Left forelimb (tissue), 1 donor: ENCODE data around the gene PXDC1.
"Not testable (repeated sequence)": the region's sequence is repeated elsewhere in the genome, so short reads cannot be mapped to it uniquely, and the experiment has no call there.

Experiments
- DNase-seq: peaks from one replicate; pipeline ENCODE4 v3.0.0-alpha.2; 2018; ENCODE audit warnings: low spot score

Gene PXDC1

DNA sequence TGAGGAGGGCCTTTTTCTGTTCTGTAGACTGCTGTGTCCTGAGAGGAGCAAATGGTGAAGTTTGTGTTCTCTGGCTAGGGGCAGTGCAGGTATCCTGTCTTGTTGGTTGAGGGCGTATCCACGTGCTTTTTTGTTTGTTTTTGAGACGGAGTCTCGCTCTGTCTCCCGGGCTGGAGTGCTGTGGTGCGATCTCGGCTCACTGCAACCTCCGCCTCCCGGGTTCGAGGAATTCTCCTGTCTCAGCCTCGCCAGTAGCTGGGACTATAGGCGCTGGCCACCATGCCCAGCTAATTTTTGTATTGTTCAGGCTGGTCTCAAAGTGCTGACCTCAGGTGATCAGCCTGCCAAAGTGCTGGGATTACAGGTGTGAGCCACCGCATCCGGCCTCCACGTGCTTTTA, 10.8 kb upstream of the PXDC1 start:
- no peak for DNase-seq

GRCh38 chr6:3761989-3762270, 10.4 kb upstream of the PXDC1 start:
- DNase-seq, result no peak

DNA sequence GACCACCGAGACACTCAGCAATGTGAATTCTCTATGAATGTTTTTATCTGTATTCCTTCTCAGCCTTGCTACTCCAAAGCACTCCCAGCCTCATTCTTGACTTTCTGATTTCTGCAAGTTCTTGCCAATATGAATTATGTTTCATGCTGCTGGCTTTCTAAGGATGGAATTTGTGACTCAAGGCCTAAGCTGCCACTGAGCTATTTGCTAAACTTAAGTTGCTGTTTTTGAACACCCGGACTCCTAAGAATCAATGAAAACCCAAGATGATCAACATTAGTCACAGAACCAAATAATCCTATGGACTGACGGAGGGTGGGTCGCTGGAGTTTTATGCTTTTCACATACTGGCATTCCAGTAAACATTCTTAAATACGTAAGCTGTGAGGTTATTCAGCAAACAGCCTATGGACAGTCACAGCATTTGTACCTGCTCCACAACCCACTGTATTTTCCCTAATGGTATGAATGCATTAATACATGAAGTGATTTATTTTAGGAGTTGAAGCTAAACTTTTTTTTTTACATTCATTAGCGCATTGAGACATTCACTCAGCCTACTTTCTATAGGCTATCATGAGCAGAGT, 8.2 kb upstream of the PXDC1 start:
- no peak for DNase-seq

DNA sequence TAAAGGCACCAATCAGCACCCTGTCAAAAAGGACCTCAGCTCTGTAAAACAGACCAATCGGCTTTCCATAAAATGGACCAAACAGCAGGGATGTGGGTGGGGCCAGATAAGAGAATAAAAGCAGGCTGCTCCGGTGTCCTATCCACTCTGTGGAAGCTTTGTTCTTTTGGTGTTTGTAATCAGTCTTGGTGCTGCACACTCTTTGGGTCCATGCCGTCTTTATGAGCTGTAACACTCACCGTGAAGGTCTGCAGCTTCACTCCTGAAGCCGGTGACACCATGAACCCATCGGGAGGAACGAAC, 7.3 kb upstream of the PXDC1 start:
- DNase-seq, result peak; percentile 31

DNA sequence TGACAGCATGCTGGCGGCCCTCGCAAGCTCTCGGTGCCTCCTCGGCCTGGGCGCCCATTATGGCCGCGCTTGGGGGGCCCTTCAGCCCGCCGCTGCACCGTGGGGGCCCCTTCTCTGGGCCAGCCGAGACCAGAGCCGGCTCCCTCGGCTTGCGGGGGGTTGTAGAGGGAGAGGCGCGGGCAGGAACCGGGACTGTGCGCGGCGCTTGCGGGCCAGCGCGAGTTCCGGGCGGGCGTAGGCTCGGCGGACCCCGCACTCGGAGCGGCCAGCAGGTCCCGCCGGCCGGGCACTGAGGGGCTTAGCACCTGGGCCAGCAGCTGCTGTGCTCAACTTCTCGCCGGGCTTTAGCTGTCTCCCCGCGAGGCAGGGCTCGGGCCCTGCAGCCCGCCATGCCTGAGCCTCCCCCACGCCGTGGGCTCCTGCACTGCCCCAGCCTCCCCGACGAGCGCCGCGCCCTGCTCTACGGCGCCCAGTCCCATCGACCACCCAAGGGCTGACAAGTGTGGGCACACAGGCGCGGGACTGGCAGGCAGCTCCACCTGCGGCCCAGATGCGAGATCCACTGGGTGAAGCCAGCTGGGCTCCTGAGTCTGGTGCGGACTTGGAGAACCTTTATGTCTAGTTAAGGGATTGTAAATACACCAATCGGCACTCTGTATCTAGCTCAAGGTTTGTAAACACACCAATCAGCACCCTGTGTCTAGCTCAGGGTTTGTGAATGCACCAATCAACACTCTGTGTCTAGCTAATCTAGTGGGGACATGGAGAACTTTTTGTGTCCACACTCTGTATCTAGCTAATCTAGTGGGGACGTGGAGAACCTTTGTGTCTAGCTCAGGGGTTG, 6.7 kb upstream of the PXDC1 start:
- peak; percentile 40 for DNase-seq

GRCh38 chr6:3757241-3757641, 5.7 kb upstream of the PXDC1 start:
- peak; percentile 40 for DNase-seq

- peak; percentile 23 for DNase-seq
Measured at GRCh38 chr6:3756546-3756945, 5.0 kb upstream of the PXDC1 start.

DNA sequence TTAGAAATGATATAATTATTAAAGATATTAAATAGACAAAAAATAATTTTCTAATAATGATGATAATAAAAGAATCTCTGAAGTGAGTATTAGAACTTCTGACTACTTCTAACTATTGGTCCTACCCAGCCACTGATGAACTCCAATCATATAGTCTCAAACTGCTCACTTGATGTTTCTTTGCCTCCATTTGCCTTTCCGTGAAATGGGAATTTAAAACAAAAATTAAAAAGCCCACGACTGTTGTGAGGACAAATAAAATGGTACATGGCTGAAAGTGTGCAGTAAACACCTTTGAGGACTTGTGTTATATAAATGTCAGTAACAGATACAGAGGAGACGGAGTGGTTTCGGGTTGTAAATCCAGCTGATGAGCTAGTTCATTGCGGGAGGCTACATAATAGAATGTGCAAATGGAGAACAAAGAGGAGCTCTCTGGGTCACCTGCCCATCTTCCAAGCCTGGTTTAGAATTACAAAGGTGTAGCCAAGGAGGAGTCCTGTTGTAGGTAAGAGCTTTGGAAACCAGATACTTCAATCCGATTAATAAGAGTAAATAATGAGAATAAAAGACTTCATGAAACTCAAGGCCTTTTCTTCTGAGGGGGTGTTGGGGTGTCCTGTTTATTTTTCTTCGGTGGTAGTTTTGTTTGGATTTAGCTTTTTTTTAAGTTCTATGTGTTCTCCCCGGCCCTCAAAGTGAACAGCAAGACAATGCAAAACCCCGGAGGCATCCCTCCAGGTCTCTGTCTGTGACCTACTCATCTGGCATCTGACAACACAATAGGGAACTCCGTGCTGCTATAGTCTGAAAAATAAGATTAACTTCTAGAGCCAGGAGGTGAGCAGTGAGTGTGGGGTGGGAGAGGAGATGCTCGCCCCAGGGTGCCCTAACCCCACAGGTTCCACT, 4.4 kb upstream of the PXDC1 start:
- no peak for DNase-seq

- peak; percentile 12 for DNase-seq
Measured at GRCh38 chr6:3754776-3755175, 3.3 kb upstream of the PXDC1 start.

DNA sequence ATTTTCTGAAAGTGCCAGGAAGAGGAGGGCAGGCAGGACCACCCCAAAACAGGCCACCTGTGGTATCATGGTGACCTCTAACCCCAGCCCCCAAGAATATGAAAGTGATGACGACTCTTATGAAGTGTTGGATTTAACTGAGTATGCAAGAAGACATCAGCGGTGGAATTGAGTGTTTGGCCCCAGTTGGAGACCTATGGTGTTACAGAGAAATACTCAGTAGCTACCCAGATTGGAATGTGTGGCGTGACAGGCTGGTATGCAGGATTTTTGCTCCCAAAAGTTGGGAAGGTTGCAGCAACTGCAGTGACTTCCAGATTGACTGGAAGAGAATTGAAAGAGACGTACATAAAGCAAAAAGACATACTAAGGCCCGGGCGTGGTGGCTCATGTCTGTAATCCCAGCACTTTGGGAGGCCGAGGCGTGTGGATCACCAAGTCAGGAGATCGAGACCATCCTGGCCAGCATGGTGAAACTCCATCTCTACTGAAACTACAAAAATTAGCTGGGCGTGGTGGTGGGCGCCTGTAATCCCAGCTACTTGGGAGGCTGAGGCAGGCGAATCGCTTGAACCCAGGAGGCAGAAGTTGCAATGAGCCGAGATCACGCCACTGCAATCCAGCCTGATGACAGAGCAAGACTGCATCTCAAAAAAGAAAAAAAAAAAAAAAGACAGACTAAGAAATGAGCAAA, 2.7 kb upstream of the PXDC1 start:
- DNase-seq, result not testable (repeated sequence)

- DNase-seq, result no peak
Measured at GRCh38 chr6:3753228-3753835, 1.8 kb upstream of the PXDC1 start.

- no peak for DNase-seq
Measured at GRCh38 chr6:3752531-3753227, 1.2 kb upstream of the PXDC1 start.

DNA sequence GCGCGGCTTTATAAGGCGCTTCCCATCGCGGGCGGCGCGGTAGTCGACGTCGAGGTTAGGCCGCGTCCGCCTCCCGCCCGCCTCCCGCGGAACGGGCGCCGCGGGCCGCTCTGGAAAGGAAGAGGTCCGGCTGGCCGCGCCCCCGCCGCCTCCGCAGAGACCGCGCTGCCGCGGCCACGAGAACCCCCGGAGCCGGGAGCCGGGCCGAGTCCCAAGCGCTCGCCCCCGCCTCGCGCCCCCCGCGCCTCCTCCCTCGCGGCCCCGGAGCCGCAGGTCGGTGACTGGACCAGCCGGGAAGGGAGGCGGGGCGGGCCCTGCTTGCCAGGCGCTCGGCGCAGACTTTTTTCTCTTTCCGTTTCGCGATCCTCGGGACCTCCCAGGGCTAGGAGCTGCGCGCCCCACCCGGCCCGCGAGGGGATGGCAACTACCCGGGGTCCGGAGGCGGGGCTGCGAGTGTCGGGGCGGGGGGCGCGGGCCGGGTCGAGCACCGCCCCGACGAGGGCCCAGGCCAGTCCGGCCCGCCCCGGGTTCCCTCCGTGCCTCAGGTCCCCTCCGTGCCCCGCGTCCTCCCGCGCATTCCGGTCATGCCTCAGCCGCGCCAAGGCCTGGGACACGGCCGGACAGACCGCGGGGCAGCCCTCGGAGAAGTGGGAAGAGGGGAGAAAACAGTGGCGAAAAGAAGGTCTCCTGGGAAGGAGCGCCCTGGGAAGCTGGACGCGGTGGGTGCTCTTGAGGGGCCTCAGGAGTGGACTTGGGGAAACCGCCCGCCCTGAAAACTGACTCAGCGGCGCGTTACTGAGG, 417 bp upstream of the PXDC1 start:
- DNase-seq, result peak; percentile 94

DNA sequence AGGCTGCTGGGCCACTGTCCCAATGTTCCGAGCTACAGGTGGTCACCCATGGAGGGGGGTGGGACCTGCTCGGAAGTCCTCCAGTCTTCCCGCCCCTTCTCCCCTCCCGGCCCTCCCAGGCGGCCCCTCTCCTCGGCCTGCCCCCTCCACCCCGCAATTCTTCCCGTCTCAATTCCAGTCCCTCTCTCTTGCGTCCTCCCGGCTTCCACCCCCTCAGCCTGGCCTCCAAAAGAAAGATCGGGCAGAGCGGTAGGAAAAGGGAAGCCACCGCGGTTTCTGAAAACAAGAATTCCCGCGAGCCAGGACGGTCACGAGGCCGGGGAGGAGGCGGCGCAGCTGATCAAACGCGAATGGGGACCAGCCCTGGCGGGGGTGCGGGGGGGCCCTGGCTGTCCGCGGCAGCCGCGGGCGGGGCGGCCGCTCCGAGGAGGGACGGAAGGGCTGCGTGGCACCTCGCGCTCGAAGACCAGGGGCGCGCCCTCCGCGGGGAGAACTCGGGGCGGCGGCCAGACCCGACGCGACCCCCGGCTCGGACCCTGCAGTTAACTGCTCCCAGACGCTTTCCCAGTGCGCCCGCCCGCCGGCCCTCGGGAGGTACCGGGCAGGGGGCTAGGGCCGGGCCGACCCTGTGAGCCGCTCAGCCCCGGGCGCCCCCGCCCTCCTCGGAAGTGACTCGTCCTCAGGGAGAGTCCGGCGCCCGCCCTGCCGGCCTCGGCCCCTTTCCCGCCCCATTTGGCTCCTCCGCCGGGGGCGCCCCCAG, 1.0 kb downstream of the PXDC1 start:
- DNase-seq, result peak; percentile 87

DNA sequence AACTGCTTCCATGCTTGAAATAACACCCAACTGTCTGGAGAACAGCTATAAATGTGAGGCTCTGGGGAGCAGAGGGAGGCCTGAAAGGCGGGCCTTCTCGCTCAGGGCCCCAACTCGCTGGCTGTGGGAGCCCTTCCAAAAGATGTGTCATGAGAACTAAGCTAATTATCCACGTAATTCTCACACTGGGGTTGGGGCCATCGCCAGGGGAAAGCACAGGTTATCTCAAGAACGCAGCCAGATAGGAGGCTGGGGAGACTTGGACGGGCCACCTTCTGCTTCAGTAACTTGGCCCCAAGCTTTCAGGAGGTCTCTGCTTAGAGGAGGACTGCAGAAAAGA, 1.6 kb downstream of the PXDC1 start:
- no peak for DNase-seq

- no peak for DNase-seq
Measured at GRCh38 chr6:3749067-3749841, 2.3 kb downstream of the PXDC1 start.

DNA sequence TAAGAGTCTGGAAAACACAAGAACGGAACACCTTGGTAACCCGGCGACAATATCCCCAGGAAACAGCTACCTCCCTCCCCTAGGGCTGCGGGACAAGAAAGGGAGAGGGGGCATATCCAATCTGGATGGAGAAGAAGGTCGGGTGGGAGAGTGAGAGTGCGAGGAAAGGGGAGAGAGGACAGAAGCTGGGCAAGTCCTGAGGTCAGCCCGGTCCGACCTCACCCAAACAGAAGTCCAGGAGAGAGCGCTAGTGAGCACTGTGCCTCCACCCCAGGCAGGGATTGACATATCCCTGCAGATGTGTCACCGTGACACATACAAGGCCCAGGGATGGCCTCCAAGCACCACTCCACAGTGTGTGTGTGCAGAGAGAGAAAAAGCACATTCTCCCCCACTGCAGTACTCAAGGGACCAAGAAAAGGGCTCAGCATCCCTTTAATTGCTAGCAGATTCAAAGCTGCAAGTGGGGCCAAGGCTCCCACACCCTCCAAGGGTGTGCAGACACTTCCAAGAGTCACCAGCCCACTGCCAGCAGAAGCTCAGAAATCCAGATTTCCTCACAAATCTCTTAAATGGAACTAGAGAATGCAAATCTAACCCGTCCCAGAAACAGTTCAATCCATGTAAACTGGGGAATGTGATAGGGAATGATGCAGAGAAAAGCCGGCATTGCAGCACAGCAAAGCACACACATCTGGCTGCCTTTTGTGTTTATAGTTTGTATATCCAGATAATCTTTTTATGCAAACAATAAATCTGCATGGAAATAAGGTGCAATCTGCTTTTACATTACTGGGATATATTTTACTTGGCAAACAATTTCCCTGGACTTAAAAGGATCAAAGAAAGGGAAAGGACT, 3.1 kb downstream of the PXDC1 start:
- DNase-seq, result no peak

- DNase-seq, result no peak
Measured at GRCh38 chr6:3747100-3747737, 4.3 kb downstream of the PXDC1 start.
